Astrocyte (in vitro differentiated cells and primary cell): ENCODE measurements around the gene DHCR7. TPM values are rescaled to one million over a fixed set of nuclear protein-coding genes. Genes with fewer than 3 reads are reported as not detected.

Source experiments
- DNase-seq: peaks from one replicate; pipeline ENCODE4 v3.0.0-alpha.2; 2010; ENCODE audit warnings: low read depth
- FAIRE-seq: peaks from 2 replicates; lab custom pipeline; 2011; peaks lifted over from hg19 to GRCh38; lab: Jason Lieb, UNC
- H2AFZ ChIP-seq: 2 replicates; pipeline ENCODE4 v1.6.0; 2012; ENCODE audit warnings: low read depth, low read length, inconsistent platforms
- H3K27ac ChIP-seq: 2 replicates; pipeline ENCODE4 v1.5.1; 2011; ENCODE audit warnings: low read depth, low read length, inconsistent platforms
- H3K27me3 ChIP-seq: 2 replicates; pipeline ENCODE4 v1.6.0; 2011; ENCODE audit warnings: low read length, inconsistent platforms; ENCODE audit not compliant: insufficient read depth
- H3K36me3 ChIP-seq: 2 replicates; pipeline ENCODE4 v1.5.1; 2011; ENCODE audit warnings: low read length, inconsistent platforms; ENCODE audit not compliant: insufficient read depth
- H3K4me1 ChIP-seq: 2 replicates; pipeline ENCODE4 v1.5.1; 2011; ENCODE audit warnings: low read length, inconsistent platforms; ENCODE audit not compliant: insufficient read depth
- H3K4me2 ChIP-seq: 2 replicates; pipeline ENCODE4 v1.6.0; 2012; ENCODE audit warnings: low read length, inconsistent platforms
- H3K4me3 ChIP-seq: 2 replicates; pipeline ENCODE4 v1.5.1; 2011; ENCODE audit warnings: low read depth, mild to moderate bottlenecking, low read length, inconsistent platforms; ENCODE audit not compliant: insufficient read depth
- H3K79me2 ChIP-seq: 2 replicates; pipeline ENCODE4 v1.6.0; 2012; ENCODE audit warnings: mild to moderate bottlenecking, low read length, inconsistent platforms; ENCODE audit not compliant: insufficient read depth
- H3K9ac ChIP-seq: 2 replicates; pipeline ENCODE4 v1.6.0; 2012; ENCODE audit warnings: mild to moderate bottlenecking, low read length, inconsistent platforms
- H3K9me3 ChIP-seq: 2 replicates; pipeline ENCODE4 v1.5.1; 2012; ENCODE audit warnings: low read depth, mild to moderate bottlenecking, low read length, inconsistent platforms; ENCODE audit not compliant: insufficient read depth
- H4K20me1 ChIP-seq: 2 replicates; pipeline ENCODE4 v1.6.0; 2012; ENCODE audit warnings: low read length, inconsistent platforms; ENCODE audit not compliant: insufficient read depth
- H3K27ac Mint-ChIP-seq: one replicate; pipeline ENCODE4 v1.8.0; 2021; ENCODE audit warnings: mild to moderate bottlenecking, mixed read lengths; ENCODE audit not compliant: unreplicated experiment
- H3K27me3 Mint-ChIP-seq: one replicate; pipeline ENCODE4 v1.8.0; 2021; ENCODE audit warnings: low read depth, mixed read lengths; ENCODE audit not compliant: unreplicated experiment
- H3K36me3 Mint-ChIP-seq: one replicate; pipeline ENCODE4 v1.8.0; 2021; ENCODE audit warnings: low read depth, mixed read lengths; ENCODE audit not compliant: unreplicated experiment
- H3K4me1 Mint-ChIP-seq: one replicate; pipeline ENCODE4 v1.8.0; 2021; ENCODE audit warnings: low read depth, mixed read lengths; ENCODE audit not compliant: unreplicated experiment
- H3K4me3 Mint-ChIP-seq: one replicate; pipeline ENCODE4 v1.8.0; 2021; ENCODE audit warnings: mild to moderate bottlenecking, moderate library complexity, mixed read lengths; ENCODE audit not compliant: unreplicated experiment
- H3K9me3 Mint-ChIP-seq: one replicate; pipeline ENCODE4 v1.8.0; 2021; ENCODE audit warnings: mild to moderate bottlenecking, mixed read lengths; ENCODE audit not compliant: unreplicated experiment
- CTCF ChIP-seq: IDR thresholded peaks from 2 replicates; pipeline ENCODE4 v1.5.1; 2011; ENCODE audit warnings: low read depth, mild to moderate bottlenecking, inconsistent platforms, low read length, moderate library complexity; ENCODE audit not compliant: insufficient read depth
- EZH2 ChIP-seq: IDR thresholded peaks from 2 replicates; pipeline ENCODE4 v1.6.1; 2012; ENCODE audit warnings: mild to moderate bottlenecking, low read length, inconsistent platforms; ENCODE audit not compliant: insufficient read depth
- total RNA-seq: library from RNA; stranded (reverse); gene quantifications from 2 replicates; pipeline ENCODE4 v1.2.1, GENCODE V29; 2021

Gene DHCR7
- total RNA-seq, 1 donor from 2014 or later: 92.8 TPM

- no peak overlapping the region for H3K4me2 ChIP-seq
- no peak overlapping the region for H3K4me3 Mint-ChIP-seq
- H3K4me1 Mint-ChIP-seq: peaks cover 9% of the 10 kb centered on the region
- H3K27me3 ChIP-seq: no peaks in the 10 kb centered on the region
- H3K27me3 Mint-ChIP-seq: no peaks in the 10 kb centered on the region
- FAIRE-seq (no peak), DNase-seq (no peak)
- no peak overlapping the region for H3K9ac ChIP-seq
- no peak overlapping the region for H3K4me3 ChIP-seq
- H3K27ac Mint-ChIP-seq: no peak overlapping the region
- TF ChIP-seq EZH2 (no peak), CTCF (no peak)
- H3K9me3 Mint-ChIP-seq: no peaks in the 10 kb centered on the region
- H3K27ac ChIP-seq: no peak overlapping the region
- peaks cover 46% of the 10 kb centered on the region for H3K36me3 Mint-ChIP-seq
- H3K4me1 ChIP-seq: peaks cover 7% of the 10 kb centered on the region
- H3K36me3 ChIP-seq: peaks cover 14% of the 10 kb centered on the region
- no peaks in the 10 kb centered on the region for H3K9me3 ChIP-seq
- H3K79me2 ChIP-seq: no peaks in the 10 kb centered on the region
- no peak overlapping the region for H2AFZ ChIP-seq
- H4K20me1 ChIP-seq: peaks cover 11% of the 10 kb centered on the region
These were observed 35.5 kb upstream of the DHCR7 start for GRCh38 chr11:71483692-71484091.

DNA sequence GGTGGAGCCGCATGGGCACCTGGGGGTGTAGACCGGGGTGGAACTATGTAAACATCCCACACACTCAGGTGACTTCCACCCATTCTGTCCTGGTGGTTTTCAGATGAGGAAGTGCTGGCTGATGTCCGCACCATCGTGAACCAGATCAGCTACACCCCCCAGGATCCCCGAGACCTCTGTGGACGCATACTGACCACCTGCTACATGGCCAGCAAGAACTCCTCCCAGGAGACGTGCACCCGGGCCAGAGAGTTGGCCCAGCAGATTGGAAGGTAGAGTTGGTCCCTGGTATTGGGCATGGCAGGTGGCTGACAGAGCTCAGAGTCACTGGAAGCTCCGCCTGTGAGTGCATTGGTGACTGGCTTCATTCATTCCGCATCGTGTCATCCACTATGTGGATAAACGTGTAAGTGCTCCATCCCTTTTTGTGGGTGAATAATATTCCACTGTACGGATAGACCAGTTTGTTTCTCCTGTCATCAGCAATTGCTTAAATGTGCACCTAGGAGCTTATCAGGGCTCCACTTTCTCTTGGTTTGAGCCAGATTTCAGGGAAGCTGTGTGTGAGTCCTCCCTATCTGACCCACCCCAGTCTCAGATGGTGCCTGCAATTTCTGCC is 34.7 kb upstream of the DHCR7 start:
- peaks cover 5% of the 10 kb centered on the region for H4K20me1 ChIP-seq
- H2AFZ ChIP-seq: no peak overlapping the region
- Mint-ChIP-seq H3K4me3 (no peak overlapping the region), H3K27ac (no peak overlapping the region), H3K36me3 (peaks cover 45% of the 10 kb centered on the region), H3K27me3 (no peaks in the 10 kb centered on the region), H3K9me3 (no peaks in the 10 kb centered on the region), H3K4me1 (peaks cover under 1% of the 10 kb centered on the region)
- no peak for TF ChIP-seq CTCF
- no peak for TF ChIP-seq EZH2
- H3K79me2 ChIP-seq: no peaks in the 10 kb centered on the region
- DNase-seq (no peak), FAIRE-seq (no peak)
- no peak overlapping the region for H3K9ac ChIP-seq
- H3K27ac ChIP-seq: no peak overlapping the region
- peaks cover 2% of the 10 kb centered on the region for H3K4me1 ChIP-seq
- no peak overlapping the region for H3K4me2 ChIP-seq
- peaks cover 14% of the 10 kb centered on the region for H3K36me3 ChIP-seq
- no peak overlapping the region for H3K4me3 ChIP-seq
- H3K27me3 ChIP-seq: no peaks in the 10 kb centered on the region
- H3K9me3 ChIP-seq: no peaks in the 10 kb centered on the region

GRCh38 chr11:71482216-71482615 is 34.0 kb upstream of the DHCR7 start:
- no peak overlapping the region for H3K27ac Mint-ChIP-seq
- H3K9me3 Mint-ChIP-seq: no peaks in the 10 kb centered on the region
- peaks cover 47% of the 10 kb centered on the region for H3K36me3 Mint-ChIP-seq

More at GRCh38 chr11:71482216-71482615, 34.0 kb upstream of the DHCR7 start:
- DNase-seq: no peak
- H3K4me1 Mint-ChIP-seq: no peaks in the 10 kb centered on the region
- peaks cover 14% of the 10 kb centered on the region for H3K36me3 ChIP-seq
- H3K4me2 ChIP-seq: no peak overlapping the region
- no peaks in the 10 kb centered on the region for H3K9me3 ChIP-seq
- H3K4me3 ChIP-seq: no peak overlapping the region
- H3K27me3 ChIP-seq: no peaks in the 10 kb centered on the region
- no peak for TF ChIP-seq CTCF
- TF ChIP-seq EZH2: no peak
- H3K4me1 ChIP-seq: no peaks in the 10 kb centered on the region
- H3K9ac ChIP-seq: no peak overlapping the region
- H3K4me3 Mint-ChIP-seq: no peak overlapping the region
- H2AFZ ChIP-seq: no peak overlapping the region
- FAIRE-seq: no peak
- H3K27ac ChIP-seq: no peak overlapping the region
- no peaks in the 10 kb centered on the region for H3K27me3 Mint-ChIP-seq
- H4K20me1 ChIP-seq: peaks cover 4% of the 10 kb centered on the region
- H3K79me2 ChIP-seq: no peaks in the 10 kb centered on the region
